Tibial nerve (tissue), 4 donors: ENCODE measurements around the gene LRWD1. TPM values are rescaled to one million over a fixed set of nuclear protein-coding genes. Genes with fewer than 3 reads are reported as not detected.

Source experiments
- DNase-seq, 2 donors: peaks; one replicate each; pipeline ENCODE4 v3.0.0-alpha.2; 2019; ENCODE audit warnings: low spot score in 2 of 2
- H3K27ac ChIP-seq, 4 donors: fragments of 200-600 bp; sonication (generic) in 3 of 4; one replicate each; pipeline ENCODE4 v1.5.1; 2017 to 2019; ENCODE audit warnings: mild to moderate bottlenecking in 1 of 4
- H3K27me3 ChIP-seq, 2 donors: fragments of 200-600 bp; sonication (generic) in 1 of 2; one replicate each; pipeline versions ENCODE4 v1.5.1 to v1.6.0; 2017 to 2019
- H3K36me3 ChIP-seq, 3 donors: fragments of 200-600 bp; sonication (generic); one replicate each; pipeline ENCODE4 v1.5.1; 2018 to 2019
- H3K4me1 ChIP-seq, 4 donors: fragments of 200-600 bp; sonication (generic) in 3 of 4; one replicate each; pipeline ENCODE4 v1.5.1; 2017 to 2019
- H3K4me3 ChIP-seq, 4 donors: fragments of 200-600 bp; sonication (generic) in 3 of 4; one replicate each; pipeline ENCODE4 v1.5.1; 2017 to 2019; ENCODE audit warnings: mild to moderate bottlenecking in 1 of 4, moderate library complexity in 1 of 4
- H3K9me3 ChIP-seq, 4 donors: fragments of 200-600 bp; sonication (generic) in 3 of 4; one replicate each; pipeline ENCODE4 v1.5.1; 2017 to 2019
- EP300 ChIP-seq, 2 donors: sonication (generic); formaldehyde crosslinking; IDR thresholded peaks; one replicate each; pipeline ENCODE4 v1.6.1; 2017; ENCODE audit warnings: antibody characterized with exemption in 2 of 2, mild to moderate bottlenecking in 1 of 2
- POLR2A ChIP-seq, 2 donors: fragments of 450-650 bp; IDR thresholded peaks; one replicate each; pipeline ENCODE4 v1.6.1; 2017; ENCODE audit warnings: antibody characterized with exemption in 2 of 2, mild to moderate bottlenecking in 2 of 2, moderate library complexity in 2 of 2
- WGBS, 2 donors: methylation state at CpG; one replicate each; pipeline ENCODE4 v1.1.5; 2018; 5-methylcytosine and 5-hydroxymethylcytosine counted together
- total RNA-seq, 4 donors: library from RNA; depleted of rRNA; stranded (reverse); fragments of >200 nt; gene quantifications; one replicate each; pipeline ENCODE4 v1.1.0, GENCODE V29; 2016
- TF ChIP-seq, protein P1 (sequence below), 5 experiments: fragments of 200-600 bp in 3 of 5; fragments of 450-650 bp in 2 of 5; sonication (generic) in 3 of 5; IDR thresholded peaks; one replicate each; pipeline ENCODE4 v1.5.1; 2016 to 2019; ENCODE audit warnings: antibody characterized with exemption in 5 of 5, mild to moderate bottlenecking in 3 of 5, moderate library complexity in 2 of 5

The LRWD1 gene
- total RNA-seq = 10 to 100 TPM; 14.6 to 41.4 (median 28.2) TPM

GRCh38 chr7:102464577-102465280 is at the start of gene LRWD1, which contains the start of gene ALKBH4:
TSS of gene LRWD1 (plus strand) at chr7:102464984. CDS start at chr7:102465081, 97 bp downstream.
TSS of gene ALKBH4 (minus strand) at chr7:102464863. CDS start at chr7:102464836, 27 bp downstream.
- Histone ChIP-seq H3K27ac (peak within 1 kb of the TSS in 3 of 4 donors; percentile 57 to 82 (median 74)), H3K4me1 (peaks cover 0 to 41% (median 17%) of the 10 kb centered on the region in 4 donors), H3K36me3 (peaks cover 0 to 34% (median 0%) of the 10 kb centered on the region in 3 donors), H3K27me3 (no peaks in the 10 kb centered on the region), H3K9me3 (no peaks in the 10 kb centered on the region), H3K4me3 (peak within 1 kb of the TSS; percentile 52 to 92 (median 71))
- TF ChIP-seq, protein P1, sequence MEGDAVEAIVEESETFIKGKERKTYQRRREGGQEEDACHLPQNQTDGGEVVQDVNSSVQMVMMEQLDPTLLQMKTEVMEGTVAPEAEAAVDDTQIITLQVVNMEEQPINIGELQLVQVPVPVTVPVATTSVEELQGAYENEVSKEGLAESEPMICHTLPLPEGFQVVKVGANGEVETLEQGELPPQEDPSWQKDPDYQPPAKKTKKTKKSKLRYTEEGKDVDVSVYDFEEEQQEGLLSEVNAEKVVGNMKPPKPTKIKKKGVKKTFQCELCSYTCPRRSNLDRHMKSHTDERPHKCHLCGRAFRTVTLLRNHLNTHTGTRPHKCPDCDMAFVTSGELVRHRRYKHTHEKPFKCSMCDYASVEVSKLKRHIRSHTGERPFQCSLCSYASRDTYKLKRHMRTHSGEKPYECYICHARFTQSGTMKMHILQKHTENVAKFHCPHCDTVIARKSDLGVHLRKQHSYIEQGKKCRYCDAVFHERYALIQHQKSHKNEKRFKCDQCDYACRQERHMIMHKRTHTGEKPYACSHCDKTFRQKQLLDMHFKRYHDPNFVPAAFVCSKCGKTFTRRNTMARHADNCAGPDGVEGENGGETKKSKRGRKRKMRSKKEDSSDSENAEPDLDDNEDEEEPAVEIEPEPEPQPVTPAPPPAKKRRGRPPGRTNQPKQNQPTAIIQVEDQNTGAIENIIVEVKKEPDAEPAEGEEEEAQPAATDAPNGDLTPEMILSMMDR (IDR thresholded peaks at IDR 0.05) = peak in 3 of 5 experiments; percentile 13 to 53 (median 30)
- peak in 1 of 2 donors; percentile 41 for TF ChIP-seq POLR2A (IDR thresholded peaks at IDR 0.05)
- TF ChIP-seq EP300 (IDR thresholded peaks at IDR 0.05) = peak in 1 of 2 donors; percentile 69
- 0% methylated on average over 15 to 29 of the region's 81 CpGs for WGBS, 2 donors
- peak; percentile 82 to 86 for DNase-seq

- DNase-seq = no peak
- TF ChIP-seq POLR2A (IDR thresholded peaks at IDR 0.05) (no peak), EP300 (IDR thresholded peaks at IDR 0.05) (no peak)
- TF ChIP-seq, protein P1 (IDR thresholded peaks at IDR 0.05) = no peak
- H3K36me3 ChIP-seq = peaks cover 3 to 94% (median 9%) of the 10 kb centered on the region in 3 donors
- peaks cover 0 to 9% (median 2%) of the 10 kb centered on the region in 4 donors for H3K4me1 ChIP-seq
- no peaks in the 10 kb centered on the region for H3K27me3 ChIP-seq
- WGBS, 2 donors = 89 to 90% methylated on average over 12 of the region's 12 CpGs
- no peak overlapping the region for H3K4me3 ChIP-seq
- no peaks in the 10 kb centered on the region for H3K9me3 ChIP-seq
- H3K27ac ChIP-seq = peak overlapping the region in 1 of 4 donors; percentile 63
Measured at GRCh38 chr7:102415685-102416225, 49.0 kb upstream of the LRWD1 start.

DNA sequence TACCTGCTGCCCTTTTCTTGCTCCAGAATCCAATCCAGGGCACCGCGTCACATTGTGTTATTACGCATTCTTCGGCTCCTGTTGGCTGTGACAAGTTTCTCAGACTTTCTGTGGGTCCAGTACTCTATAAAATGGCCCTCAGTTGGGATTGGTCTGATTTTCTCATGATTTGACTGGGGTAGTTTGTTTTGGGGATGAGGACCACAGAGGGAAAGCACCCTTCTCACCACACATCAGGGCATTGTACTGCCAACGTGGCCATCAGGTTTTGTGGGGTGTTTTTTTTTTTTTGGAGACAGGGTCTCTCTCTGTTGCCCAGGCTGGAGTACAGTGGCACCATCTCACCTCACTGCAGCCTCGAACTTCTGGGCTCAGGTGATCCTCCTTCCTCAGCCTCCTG is 48.4 kb upstream of the LRWD1 start:
- peaks cover 3 to 94% (median 7%) of the 10 kb centered on the region in 3 donors for H3K36me3 ChIP-seq
- WGBS, 2 donors = 91 to 95% methylated on average over 6 of the region's 6 CpGs

GRCh38 chr7:102417105-102417504 is 47.7 kb upstream of the LRWD1 start:
- Histone ChIP-seq H3K4me3 (no peak overlapping the region), H3K9me3 (no peaks in the 10 kb centered on the region), H3K4me1 (peaks cover 0 to 9% (median 2%) of the 10 kb centered on the region in 4 donors), H3K36me3 (peaks cover 3 to 94% (median 7%) of the 10 kb centered on the region in 3 donors), H3K27ac (no peak overlapping the region), H3K27me3 (no peaks in the 10 kb centered on the region)
- no peak for DNase-seq
- TF ChIP-seq, protein P1 (IDR thresholded peaks at IDR 0.05) = no peak
- TF ChIP-seq EP300 (IDR thresholded peaks at IDR 0.05) (no peak), POLR2A (IDR thresholded peaks at IDR 0.05) (no peak)
- 79 to 82% methylated on average over 3 of the region's 3 CpGs for WGBS, 2 donors

More for the DNA sequence above, 48.4 kb upstream of the LRWD1 start:
- H3K4me1 ChIP-seq = peaks cover 0 to 9% (median 2%) of the 10 kb centered on the region in 4 donors
- peak overlapping the region in 1 of 4 donors; percentile 63 for H3K27ac ChIP-seq
- no peaks in the 10 kb centered on the region for H3K9me3 ChIP-seq
- DNase-seq = no peak
- TF ChIP-seq, protein P1 (IDR thresholded peaks at IDR 0.05) = no peak
- no peak for TF ChIP-seq EP300 (IDR thresholded peaks at IDR 0.05)
- TF ChIP-seq POLR2A (IDR thresholded peaks at IDR 0.05) = no peak
- no peak overlapping the region for H3K4me3 ChIP-seq
- no peaks in the 10 kb centered on the region for H3K27me3 ChIP-seq

DNA sequence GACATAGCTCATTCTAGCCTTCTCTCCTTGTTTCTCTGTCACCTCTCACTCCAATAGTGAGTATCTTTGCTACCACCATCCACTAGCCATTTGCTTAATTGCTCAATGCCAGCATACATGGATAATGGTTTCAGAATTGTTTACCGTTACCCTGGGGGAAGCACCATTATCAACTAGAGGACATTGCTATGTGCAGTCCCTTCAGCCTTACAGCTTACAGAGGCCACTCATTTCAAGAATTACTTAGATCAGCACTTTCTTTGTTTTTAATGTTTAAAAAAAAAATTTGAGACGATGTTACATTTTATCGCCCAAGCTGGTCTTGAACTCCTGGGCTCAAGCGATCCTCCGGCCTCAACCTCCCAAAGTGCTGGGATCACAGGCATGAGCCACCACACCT is 46.2 kb upstream of the LRWD1 start:
- no peaks in the 10 kb centered on the region for H3K9me3 ChIP-seq
- H3K4me3 ChIP-seq = no peak overlapping the region
- H3K27me3 ChIP-seq = no peaks in the 10 kb centered on the region
- H3K4me1 ChIP-seq = no peaks in the 10 kb centered on the region
- TF ChIP-seq, protein P1 (IDR thresholded peaks at IDR 0.05) = no peak
- TF ChIP-seq POLR2A (IDR thresholded peaks at IDR 0.05) (no peak), EP300 (IDR thresholded peaks at IDR 0.05) (no peak)
- no peak for DNase-seq
- H3K36me3 ChIP-seq = peaks cover 3 to 86% (median 4%) of the 10 kb centered on the region in 3 donors
- 91 to 96% methylated on average over 5 of the region's 5 CpGs for WGBS, 2 donors
- no peak overlapping the region for H3K27ac ChIP-seq
